ENCODE data around the gene DZIP1.

The DZIP1 gene

DNA sequence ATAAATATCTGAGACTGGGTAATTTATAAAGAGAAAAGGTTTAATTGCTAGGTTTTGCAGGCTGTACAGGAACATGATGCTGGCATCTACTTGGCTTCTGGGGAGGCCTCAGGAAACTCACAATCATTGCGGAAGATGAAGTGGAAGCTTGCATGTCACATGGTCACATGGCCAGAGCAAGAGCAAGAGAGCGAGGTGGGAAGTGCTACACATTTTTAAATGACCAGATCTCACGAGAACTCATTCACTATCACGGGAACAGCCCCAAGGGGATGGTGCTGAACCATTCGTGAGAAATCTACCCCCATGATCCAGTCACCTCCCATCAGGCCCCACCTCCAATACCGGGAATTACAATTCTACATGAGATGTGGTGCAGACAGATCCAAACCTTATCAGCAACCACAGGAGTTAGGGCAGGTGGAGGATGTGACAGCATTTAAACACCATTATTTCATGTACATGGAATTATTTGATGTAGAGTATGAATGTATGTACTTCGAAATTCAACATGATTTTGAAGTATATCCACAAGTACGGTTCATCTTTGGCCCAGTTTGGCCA is 102.5 kb downstream of the DZIP1 start:
- no peak for DNase-seq

DNA sequence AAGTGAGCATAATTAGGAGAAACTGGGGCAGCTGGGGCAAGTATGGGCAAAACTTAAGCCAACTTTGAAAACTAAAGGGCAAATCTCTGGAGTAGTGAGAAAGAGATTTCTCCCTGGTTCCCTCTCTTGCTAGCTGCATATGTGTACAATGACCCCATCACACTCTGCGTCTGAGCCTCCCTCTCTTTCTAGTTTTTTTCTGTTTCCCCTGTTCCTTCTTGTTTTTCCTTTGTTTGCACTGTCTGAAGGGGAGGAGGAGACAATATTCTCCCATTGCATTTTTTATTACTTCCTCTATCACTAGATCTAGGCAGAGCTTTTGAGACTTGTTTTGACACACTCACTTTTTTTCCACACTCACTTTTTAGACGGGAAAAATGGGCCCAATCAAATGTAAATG is 103.2 kb downstream of the DZIP1 start:
- DNase-seq: no peak

DNA sequence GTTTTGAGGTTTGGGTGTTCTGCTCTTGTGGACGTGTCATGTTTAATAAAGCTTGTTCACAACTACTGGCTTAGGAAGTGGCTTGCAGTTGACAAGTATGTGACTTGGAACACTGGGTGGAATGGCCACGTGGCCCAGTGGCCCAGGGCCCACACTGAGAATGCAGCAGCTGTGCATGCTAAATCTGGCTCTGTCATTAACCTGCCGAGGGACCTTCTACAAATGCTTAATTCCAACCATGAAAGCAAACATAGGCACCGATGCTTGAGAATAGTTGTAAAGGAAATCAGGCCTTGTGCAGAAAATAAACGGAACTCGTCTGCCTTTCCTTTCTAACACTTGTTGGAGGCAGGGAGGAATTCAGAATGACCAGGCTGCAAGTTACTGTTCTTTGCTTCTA is 103.6 kb downstream of the DZIP1 start:
- DNase-seq: no peak

DNA sequence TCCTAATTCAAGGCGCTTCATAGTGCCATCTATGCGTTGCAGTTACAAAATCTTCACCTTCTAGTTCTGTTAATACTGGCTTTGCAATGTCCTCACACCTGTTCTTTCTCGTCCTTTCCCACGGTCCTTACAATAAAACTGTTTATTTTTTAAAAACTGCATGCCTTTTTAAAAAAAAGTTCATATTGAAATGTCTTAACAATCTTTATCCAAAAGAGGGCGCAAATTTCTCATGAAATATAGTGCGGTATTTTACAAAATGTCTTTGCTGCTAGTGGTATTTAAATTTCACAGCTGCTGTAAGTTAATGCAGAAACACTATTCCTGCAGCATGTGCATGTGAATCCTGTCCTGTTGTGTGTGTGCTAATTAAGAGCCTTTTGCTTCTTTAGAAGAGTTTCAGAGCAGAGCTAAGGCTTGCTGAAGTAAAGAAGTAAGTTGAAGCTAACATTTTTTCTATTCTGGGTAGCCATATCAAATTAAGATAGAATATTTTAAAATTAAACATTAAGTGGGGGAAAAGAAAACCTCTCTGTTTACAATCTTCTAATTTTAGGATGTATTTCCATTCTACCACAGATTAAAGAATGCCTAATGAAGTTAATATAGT is 107.8 kb downstream of the DZIP1 start:
- no peak for DNase-seq

DNA sequence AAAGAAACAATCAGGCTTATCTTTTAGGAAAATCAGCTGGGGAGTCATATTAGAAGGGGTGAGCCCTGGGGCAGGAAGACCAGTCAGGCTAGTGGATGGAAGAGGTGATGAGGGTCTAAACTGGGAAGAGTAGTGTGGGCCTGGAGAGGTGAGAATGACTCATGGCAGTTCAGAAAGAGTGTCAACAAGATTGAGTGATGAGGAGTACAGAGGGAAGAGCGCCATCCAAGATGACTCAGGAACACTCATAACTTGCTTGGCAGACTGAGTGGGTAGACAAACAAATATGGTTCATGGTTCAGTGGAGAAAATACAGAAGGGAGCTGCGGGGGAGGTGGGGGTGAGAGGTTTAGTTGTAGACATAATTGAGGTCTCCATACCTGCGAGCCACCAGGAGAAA is 109.3 kb downstream of the DZIP1 start:
- peak; percentile 65 for DNase-seq

DNA sequence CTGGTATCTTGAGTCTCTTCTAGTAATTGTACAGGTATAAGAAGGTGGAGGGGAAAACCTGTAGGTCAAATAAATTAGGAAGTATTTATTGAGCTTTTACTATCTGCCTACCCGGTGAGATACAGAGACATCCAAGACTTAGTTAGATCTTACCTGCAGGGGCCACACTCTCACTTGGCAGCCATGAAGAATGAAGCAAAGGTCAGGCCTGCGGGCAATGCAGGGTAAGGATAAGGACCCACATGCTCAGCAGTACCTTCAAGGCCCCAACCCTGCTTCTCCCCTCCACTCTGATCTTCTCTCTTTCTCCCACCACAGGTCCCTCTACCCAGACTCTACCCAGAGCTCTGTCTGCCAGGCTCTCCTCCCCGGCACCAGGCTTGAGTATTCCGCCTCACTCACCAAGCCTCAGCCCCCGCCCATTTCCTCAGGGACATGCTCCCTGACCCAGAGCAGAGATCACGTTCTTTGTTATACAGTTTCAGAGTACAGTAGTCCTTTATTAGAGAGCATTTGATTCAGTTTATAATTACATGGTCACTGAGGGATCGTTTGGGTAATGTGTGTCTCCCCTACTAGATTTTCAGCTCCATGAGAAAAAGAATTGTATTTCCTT is 110.9 kb downstream of the DZIP1 start:
- DNase-seq: no peak

DNA sequence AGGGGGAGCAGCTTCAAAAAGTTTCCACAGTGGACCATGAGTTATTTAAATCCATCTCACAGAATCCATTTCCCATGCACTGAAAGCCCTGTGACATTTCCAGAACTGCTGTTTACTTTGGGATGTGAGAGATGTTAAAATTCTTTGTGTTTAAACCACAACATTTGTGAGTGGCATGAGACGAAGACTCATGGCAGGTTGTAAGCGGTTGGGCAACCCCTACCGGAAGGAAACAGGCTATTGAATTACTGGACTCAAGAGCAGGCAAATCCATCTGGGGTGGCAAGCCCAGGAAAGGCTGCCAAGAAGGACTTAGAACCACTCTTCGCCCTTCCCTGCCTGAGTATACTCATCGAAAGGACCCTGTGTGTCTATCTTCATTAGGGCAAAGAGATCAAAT is 114.3 kb downstream of the DZIP1 start:
- peak; percentile 68 for DNase-seq

Measured in NCI-H510A (cell line).